ENCODE data around the gene SPEF2.
"Not testable (repeated sequence)": the region's sequence is repeated elsewhere in the genome, so short reads cannot be mapped to it uniquely, and the experiment has no call there.

The SPEF2 gene

DNA sequence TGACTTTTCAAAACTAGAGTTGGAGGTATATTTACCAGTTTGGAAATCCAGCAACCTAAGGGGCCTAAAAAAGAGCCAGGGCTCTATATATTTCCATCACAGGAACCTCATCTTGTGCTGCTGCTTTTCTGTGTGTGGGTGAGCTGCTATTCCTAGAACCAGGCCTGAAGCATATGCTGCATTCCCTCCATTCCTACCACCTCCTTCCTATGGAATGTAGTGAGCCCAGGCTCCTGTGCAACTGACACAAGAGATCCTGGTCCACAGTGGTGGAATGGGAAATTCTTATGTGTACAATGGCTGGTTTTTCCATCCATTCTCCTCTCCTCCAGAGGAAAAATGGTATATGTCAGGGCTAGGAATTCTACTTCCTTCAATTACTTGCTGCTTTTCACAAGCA, 39.1 kb downstream of the SPEF2 start:
- no peak for DNase-seq

DNA sequence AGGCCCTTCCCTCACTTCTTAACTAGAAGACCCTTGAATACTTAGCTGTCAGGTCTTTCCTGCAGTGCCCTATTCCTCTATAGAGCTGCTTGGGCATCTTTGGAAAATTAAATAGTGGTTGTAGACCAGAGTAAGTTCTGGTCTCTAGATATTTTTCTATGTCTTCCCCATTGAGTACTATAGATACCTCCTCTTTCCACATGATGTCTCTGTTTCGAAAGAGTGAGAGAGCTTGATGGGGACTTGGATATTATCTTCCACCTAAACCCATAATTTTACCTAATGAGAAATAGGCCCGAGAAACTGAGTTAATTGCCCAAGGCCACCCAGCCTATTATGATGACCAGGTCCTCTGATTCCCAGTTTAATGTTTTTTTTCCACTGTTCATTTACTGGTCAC, 40.2 kb downstream of the SPEF2 start:
- DNase-seq, result no peak

DNA sequence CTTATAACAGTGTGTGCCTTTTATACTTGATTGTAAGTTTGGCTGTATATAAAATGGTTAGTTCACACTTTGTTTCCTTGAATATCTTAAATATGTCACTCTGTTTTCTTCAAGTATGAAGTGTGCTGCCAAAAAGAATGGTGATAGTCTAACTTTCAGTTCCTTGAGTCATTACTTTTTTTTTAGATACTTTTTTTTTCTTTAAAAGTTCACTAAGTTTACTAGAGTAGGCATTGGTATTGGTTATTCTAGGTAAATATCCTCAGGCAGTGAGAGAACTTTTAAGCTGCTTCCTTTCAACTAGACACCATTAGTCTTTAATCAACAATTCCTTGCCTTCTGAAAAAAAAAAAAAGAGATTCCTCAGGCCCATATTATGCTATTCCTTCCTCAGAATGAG, 41.9 kb downstream of the SPEF2 start:
- no peak for DNase-seq

DNA sequence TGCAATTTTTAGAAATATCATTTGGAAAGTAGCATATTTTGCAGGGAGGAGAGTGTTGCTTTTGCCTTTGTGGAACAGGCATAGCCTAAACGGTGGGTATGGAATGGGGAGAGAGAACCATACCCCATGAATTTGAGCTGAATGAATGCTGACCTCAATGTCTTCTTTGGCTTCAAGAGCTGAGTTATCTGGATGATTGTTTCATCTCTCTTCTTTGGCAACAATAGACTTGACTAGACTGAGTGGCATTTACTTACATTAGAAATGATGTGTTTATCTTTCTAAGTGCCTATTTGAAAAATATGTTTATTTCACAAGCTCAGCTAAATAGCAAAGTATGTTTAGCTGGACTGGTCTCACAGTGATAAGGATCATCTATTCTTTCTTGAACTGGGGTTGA, 42.8 kb downstream of the SPEF2 start:
- no peak for DNase-seq

DNA sequence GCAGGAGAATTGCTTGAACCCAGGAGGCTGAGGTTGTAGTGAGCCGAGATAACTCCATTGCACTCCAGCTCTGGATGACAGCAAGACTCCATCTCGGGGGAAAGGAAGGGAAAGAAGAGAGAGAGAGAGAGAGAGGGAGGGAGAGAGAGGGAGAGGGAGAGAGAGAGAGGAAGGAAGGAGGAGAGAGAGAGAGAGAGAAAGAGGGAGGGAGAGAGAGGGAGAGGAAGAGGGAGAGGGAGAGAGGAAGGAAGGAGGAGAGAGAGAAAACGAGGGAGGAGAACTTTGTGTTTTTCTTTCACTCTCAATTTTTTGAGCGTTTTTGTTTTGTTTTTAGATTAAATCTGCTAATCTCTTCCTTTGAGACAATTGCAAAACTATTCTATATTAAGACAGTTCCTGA, 46.9 kb downstream of the SPEF2 start:
- DNase-seq, result no peak

DNA sequence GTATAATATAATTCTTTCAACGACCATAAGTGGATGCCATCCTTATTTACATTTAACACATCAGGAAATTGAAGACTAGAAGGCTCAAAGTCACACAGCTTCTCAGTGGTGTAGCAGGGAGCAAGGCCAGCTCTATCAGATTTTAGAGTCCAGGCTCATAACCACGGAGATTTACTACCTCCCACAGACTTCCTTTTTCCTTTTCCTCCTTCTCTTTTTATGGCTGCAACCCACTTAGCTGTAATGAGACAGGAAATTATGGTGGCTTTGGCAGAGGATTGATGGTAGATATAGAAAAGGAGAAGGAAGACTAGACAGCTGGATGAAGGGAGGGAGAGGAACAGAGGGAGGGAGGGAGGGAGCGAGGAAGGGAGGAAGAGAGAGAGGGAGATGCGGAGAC, 47.4 kb downstream of the SPEF2 start:
- DNase-seq, result no peak

DNA sequence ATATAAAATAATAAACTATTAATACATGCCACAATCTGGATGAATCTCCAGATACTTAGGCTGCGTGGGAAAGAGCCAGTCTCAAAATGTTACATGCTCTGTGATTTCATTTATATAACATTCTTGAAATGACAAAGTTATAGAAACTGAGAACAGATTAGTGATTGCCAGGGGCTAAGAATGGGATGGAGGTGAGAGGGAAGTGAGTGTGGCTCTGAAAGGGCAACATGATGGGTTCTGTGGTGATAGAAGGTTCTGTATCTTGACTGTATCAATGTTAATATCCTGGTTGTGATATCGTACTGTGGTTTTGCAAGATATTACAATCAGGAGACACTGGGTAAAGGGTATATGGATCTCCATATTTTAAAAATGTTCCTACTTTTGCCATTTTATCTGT, 50.7 kb downstream of the SPEF2 start:
- DNase-seq, result no peak

DNA sequence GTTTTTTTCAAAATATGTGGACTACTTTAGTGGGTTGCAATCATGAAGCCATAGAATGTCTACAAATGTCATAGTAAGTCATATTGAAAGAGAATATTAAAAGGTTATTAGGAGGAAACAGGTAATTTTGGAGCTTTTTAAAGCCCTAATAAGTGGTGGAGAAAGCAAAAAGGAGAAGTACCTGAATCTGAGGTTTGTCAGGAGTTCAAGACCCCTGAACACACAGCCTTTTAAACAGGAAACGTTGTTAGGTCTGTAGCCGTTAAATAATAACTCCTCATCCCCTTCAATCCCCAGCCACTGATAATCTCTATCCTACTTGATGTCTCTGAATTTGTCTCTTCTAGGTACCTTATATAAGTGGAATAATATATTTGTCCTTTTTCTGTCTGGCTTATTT, 51.1 kb downstream of the SPEF2 start:
- DNase-seq, result no peak

DNA sequence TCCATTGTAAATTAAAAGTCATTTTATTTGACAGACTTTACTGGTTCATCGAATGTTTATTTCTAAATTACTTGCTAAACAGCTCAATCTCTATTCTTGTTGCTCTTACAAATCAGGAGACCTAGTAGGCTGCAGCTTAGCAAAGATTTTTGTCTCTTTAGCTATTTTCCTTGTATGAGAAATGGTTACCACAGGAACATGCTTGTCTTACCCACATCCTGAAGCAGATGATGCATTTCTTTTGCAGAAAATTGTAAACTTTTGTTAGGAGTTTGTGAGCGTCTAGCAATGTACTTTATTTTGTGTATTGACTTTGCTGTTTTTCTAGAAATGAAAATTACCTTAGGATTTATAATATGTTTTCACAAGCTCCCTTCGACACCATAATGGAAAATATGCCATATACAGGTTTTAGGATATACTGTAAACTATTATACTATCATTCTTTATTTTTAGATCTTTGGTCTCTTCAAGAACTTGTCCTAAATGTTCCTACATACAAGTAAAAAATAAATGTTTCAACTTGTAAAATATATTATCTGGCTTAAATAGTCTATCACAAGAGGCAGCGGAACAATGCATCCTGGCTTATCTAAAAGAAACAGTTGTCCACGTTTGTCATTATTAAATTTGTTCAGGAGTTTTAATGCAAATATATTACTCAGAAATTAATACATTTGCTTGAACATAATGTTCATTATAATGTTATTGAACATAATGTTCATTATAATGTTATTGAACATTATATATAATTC, 54.1 kb downstream of the SPEF2 start:
- no peak for DNase-seq

DNA sequence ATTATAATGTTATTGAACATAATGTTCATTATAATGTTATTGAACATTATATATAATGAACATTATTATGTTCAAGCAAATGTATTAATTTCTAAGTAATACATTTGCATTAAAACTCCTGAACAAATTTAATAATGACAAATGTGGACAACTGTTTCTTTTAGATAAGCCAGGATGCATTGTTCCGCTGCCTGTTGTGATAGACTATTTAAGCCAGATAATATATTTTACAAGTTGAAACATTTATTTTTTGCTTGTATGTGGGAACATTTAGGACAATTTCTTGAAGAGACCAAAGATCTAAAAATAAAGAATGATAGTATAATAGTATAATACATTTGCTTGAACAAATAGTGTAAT, 54.6 kb downstream of the SPEF2 start:
- DNase-seq, result not testable (repeated sequence)

DNA sequence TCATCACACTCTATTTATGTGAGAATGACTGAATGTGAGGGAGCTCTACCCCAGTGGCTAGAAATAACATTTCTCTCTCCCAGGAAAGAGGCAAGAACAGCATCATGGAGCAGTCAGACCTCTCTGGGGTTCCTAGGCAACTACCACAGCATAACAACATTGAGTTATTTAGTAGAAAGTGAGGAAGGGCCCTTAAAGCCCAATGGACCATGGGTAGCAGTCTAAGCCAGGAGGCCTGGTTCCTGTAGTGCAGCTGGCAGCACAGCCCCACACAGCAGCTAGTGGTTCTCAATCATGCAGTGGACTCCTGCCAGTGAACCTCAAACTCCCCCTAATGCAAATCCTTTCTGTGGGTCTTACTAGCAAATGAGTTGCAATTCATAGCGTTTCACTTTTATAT, 55.3 kb downstream of the SPEF2 start:
- DNase-seq, result no peak

DNA sequence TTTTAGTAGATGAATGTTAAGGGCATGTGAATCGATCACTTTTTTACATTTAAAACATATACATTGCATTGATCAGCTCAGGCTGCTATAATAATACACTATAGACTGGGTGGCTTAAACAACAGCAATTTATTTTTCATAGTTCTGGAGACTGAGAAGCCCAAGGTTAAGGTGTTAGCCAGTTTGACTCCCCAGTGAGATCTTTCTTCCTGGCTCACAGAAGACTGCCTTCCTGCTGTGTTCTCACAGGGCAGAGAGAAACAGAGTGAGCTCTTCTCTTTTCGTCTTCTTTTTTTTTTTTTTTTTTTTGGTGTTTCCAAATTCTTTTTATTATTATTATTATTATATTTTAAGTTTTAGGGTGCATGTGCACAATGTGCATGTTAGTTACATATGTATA, 56.4 kb downstream of the SPEF2 start:
- DNase-seq, result no peak

DNA sequence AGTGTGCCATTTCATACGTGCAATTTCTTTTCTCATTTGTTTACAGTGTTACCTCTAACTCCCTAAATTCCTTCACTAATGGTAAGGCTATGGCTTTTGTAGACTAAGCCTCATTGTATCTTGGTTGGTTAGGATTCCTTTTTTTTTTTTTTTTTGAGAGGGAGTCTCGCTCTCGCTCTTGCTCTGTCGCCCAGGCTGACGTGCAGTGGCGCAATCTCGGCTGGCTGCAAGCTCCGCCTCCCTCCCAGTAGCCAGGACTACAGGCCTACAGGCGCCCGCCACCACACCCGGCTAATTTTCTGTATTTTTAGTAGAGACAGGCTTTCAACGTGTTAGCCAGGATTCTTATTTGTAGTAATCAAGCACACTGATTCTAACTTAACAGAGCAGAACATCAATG, 57.7 kb downstream of the SPEF2 start:
- no peak for DNase-seq

DNA sequence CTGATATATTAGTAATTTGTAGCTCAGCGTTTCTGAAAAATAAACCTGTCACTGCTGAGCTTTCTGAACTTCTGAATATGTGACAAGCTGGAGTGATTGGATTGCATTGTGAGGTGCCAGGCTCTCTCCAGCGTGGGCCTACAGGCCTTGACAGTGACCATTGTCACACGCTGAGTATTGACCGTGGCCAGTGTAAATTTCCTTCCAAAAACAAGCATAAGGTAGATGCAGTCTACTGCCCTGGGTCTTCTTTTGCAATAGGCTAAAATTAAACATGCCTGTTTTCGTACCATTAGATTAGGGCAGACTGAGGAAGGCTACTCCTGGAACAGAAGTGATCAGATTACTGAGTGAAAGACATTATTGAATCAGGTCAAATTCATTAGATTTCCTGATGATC, 60.2 kb downstream of the SPEF2 start:
- no peak for DNase-seq

DNA sequence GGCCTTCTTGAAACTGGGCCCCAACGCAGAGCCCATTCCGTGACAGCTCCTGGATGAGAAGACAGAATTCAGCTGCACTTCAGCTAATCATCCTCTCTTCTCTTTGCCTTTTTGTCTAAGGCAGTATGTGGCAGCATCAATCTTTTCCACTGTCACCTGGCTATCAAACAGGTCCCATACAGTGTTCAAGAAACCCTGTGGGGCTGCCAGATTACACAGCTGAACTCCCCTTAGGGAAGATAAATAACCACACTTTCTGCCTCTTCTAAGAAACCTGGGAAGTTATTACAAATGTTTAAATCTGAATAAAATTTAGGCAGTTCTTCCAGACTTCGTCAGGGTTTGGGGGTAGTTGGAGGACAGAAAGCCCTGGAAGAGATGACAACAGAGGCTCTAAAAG, 61.0 kb downstream of the SPEF2 start:
- DNase-seq, result no peak

DNA sequence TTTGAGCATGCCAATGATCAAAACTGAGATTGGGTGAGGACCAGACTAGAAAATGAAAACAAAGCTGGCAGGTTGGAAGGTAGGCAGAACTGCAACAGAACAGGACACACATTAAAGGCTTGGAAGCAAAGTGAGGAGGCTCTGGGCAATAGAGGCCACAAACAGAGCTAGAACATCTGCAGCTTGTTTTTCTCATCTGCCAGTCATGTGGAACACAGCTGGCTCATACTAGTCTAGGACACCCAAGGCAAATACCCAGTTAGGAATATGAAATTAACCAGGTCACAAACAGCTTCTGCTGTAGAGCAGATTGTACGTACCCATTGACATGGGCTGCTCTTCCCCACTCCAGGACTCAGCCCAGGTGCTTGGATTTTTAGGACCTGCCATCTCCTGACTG, 61.7 kb downstream of the SPEF2 start:
- DNase-seq, result no peak

DNA sequence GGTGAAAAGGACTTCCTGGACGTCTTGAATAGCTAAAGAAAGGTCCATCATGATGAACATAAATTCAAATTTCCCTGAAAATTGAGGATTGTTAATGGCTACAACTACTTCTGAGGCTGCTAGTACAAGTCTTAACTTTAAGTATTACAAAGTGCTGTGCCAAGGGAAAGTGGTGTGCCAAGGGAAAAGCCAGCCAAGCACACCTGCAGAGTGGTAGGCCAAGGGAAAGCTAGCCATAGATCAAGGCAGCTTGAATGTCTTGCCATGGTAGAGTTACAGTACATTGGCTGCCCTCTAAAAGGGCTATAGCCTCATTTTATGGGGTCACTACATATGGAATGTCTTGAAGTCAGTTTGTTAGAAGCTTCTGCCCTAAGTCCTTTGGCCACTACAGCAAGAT, 64.2 kb downstream of the SPEF2 start:
- DNase-seq, result no peak

DNA sequence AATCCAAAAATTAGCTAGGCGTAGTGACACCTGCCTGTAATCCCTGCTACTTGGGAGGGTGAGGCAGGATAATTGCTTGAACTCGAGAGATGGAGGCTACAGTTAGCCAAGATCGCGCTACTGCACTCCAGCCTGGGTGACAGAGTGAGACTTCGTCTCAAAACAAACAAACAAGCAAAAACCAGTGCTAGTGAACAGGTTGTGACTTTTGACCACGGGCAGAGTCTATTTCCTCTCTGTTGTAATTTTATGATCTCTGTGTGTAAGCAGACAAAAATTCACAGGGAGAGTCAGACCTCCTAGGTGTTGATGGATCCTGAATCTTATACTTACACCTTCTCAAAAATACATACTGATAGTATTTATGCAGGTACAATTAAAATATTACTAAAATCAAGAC, 65.8 kb downstream of the SPEF2 start:
- DNase-seq, result no peak

DNA sequence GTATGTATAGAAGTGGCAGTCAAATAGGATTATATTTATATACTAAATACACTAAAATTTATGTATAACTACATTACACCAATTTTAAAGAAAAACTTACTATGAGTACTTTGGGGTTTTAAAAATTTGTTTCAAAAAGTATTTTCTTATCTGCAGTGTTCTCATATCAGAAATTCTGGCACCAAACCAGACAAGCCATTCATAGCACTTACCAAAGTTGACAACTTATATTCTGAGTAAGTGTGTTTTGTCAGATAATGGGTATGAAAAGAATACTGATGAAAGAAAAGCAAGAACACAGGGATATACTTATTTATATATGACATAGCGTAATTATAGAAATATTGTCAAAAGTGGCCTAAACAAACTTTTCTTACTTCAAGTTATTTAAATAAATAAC, 67.5 kb downstream of the SPEF2 start:
- no peak for DNase-seq

DNA sequence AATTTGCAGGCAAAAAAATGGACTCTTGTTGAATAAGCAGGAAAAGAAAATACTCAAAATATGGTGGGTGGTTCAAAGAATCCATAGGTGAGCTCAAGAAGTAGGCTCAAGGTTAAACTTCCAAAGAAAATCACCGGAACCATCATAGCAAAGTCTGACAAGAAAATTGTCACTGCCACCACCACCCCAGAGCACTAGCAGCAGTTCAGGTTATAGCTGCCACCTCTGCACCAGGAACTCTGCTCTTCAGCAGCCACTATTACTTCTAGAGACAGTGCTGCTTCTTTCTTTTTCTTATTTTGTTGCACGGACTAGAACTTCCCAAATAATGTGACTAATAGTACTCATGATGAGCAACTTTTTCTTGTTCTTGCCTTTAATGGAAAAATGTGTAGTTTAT, 70.3 kb downstream of the SPEF2 start:
- DNase-seq, result no peak

DNA sequence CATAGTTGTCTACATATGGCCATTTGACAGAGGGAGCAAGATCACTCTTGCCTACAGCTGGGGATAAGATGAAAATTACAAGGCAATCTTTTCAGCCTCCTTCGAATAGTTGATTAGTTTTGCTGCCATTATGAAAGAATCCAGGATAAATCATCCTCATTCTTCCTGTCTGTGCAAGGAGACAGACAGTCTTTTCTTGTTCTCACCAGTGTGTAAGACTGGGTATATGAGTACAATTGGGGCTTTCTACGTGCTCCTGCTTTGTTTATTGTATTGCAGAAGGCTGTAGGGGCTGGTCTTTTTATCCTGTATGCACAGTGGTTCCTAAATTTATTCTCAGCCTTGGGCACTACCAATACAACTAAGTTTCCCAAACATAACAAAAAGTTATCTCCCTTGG, 76.8 kb downstream of the SPEF2 start:
- DNase-seq, result no peak

DNA sequence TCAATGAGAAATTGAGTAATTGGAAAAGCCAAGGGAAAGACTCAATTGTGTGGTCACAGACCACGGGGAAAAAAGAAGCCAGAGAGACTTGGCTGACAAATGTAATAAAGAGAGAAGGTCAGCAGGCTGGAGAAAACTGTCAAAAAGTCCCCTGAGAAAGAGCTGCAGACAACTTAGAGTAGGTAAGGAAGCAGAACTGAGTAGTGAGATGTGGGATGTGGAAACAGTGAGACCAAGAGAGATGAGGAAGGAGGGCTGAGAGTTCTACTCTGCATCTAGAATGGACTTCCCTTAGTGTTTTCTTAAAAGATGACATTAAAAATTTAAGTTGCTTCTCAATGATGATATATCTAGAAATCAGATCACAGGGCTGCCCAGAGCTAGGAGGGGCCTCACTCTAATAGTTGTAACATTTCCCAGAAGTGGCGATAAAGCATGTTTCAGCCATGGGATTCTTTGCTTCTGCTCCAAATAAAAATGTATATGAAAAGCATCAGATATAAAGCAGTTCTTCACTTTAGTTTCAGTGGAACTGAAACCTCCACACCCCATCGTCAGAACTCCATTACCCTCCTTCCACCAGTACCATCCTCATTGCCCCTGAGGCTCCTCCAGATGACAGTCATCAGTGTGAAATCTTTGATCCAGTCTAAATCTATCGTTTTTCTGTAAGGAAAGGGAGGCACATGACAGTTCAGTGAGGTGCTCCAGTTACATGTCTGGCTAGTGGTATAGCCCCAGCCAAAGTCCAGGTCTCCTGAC, 80.6 kb downstream of the SPEF2 start:
- DNase-seq, result no peak

DNA sequence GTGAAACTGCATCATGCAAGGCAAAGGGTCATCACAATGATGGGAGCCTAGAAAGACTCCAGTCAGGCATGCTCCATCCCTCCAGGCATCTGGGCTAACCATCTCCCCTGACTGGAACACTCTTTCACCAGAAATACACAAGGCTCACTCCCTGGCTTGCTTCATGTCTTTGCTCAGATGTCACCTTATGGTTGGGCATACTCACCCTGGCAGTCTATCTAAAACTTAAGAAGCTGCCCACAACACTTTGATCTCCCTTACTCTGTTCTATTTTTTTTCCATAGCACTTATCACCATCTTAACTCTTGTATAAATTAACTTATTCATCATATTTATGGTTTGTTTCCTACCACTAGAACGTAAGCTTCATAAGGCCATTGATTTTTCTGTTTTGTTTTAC, 90.0 kb downstream of the SPEF2 start:
- no peak for DNase-seq

DNA sequence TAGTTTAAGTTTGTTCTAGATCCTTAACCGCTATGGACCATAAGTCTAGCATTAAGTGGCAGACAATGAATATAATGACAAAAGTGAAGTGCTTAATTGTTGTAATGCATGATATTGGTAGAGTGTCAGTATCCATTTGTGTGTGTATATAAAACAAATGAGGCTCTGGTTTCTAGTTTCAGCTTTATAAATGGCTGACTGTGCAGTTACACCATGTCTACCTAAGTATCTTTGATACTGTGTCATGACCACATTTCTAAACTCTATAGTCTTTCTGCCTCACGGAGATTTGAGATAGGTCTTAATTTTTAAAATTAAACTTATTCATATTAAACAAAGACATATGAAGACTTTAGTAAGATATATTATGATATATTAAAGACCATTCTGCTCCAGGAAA, 92.0 kb downstream of the SPEF2 start:
- DNase-seq, result no peak

DNA sequence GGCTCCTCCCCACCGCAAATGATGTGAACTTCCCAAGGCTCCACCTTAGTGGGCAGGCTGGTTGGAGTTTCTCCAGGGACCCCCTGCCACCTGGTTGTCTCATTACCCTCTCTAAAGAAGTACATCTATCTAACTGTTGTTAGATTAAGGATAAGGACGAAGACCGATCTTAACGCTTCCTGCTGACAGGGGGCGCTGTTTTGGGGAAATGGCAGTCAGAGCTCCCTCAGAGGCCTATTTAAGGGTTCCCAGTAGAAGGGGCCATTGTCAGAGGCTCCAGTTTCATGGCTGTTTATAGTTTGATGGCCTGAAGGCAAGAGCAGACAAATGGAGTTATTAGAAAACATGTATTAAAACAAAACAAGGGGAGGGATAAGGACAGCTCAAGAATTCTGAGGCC, 100.1 kb downstream of the SPEF2 start:
- no peak for DNase-seq

Measured in NCI-H2107 (cell line).